ENCODE measurements around the gene CTNNA1. TPM values are rescaled to one million over a fixed set of nuclear protein-coding genes. Genes with fewer than 3 reads are reported as not detected.

The CTNNA1 gene
- total RNA-seq, 2 experiments from 2014 or later = 34.4 to 38.6 TPM

DNA sequence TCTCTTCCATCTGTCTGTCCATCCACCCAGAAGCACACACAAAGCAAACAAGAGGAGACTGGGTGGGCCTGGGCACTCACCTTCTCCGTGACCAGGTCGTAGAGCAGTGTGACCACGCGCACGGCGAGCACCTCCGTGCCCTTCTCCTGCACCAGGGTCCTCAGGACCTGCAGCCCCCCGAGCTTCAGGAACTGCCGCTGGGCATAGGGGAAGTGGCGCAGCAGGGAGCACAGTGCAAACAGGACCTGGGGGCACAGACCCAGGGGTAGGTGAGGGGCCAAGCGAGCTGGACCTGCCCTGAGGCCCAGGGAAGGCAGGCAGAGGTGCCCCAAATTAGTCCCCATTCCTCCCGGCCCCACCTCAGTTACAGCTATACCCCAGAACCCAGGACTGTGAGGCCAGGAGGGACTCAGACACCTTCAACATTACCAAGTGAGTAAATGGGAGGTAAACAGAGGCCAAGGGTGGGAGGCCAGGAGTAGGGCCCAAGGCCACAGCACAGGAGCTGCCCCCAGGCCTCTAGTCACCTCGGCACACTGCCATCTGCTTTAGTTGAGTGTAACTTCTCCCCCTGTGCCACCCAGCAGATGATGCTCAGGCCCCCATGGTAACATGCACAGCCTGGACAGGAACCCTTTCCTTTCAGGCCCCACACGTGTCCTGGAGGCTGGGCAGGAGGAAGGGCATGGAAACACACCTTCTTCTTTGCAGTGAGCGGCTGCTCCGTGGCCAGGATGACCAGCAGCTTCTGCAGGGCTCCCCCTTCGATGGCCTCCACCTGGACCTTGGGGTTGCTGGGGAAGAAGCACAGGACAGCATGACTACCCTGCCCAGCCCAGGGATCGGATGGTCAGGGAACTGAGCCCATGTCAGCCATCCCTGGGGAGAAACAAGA lies 198.1 kb downstream of the CTNNA1 start:
- DNase-seq = no peak
- ChIA-PET POLR2A (no interaction called here), CTCF (interaction anchor here (0.9 kb wide), 1 partner anchor 14 kb away, joined by 3 read pairs; no protein-coding TSS in a partner anchor)
- Mint-ChIP-seq H3K4me1 (peaks cover 18% of the 10 kb centered on the region), H3K27me3 (no peaks in the 10 kb centered on the region), H3K27ac (no peak overlapping the region), H3K9me3 (no peaks in the 10 kb centered on the region), H3K4me3 (no peak overlapping the region), H3K36me3 (ENCODE audit: low read depth) (no peaks in the 10 kb centered on the region)

GRCh38 chr5:138951986-138952735 lies 198.9 kb downstream of the CTNNA1 start:
- H3K4me3 Mint-ChIP-seq = no peak overlapping the region
- H3K27ac Mint-ChIP-seq = peak overlapping the region; percentile 33

GRCh38 chr5:138952962-138953361 lies 199.7 kb downstream of the CTNNA1 start:
- CTCF ChIA-PET = interaction anchor here (1.2 kb wide), 2 partner anchors 28 to 48 kb away, joined by 3 read pairs; no protein-coding TSS in a partner anchor

More at GRCh38 chr5:138951986-138952735, 198.9 kb downstream of the CTNNA1 start:
- ChIA-PET CTCF (interaction anchor here (0.9 kb wide), 1 partner anchor 13 kb away, joined by 3 read pairs; no protein-coding TSS in a partner anchor), POLR2A (no interaction called here)
- no peaks in the 10 kb centered on the region for H3K27me3 Mint-ChIP-seq
- H3K36me3 Mint-ChIP-seq (ENCODE audit: low read depth) = no peaks in the 10 kb centered on the region
- DNase-seq = no peak
- peaks cover 18% of the 10 kb centered on the region for H3K4me1 Mint-ChIP-seq
- H3K9me3 Mint-ChIP-seq = no peaks in the 10 kb centered on the region

GRCh38 chr5:138953387-138954256 lies 200.4 kb downstream of the CTNNA1 start:
- DNase-seq = peak; percentile 46
- CTCF ChIA-PET = interaction anchor here (1.2 to 2.3 kb wide), 3 partner anchors 18 to 48 kb away, joined by 3 to 8 read pairs (median 3); no protein-coding TSS in a partner anchor
- Mint-ChIP-seq H3K4me3 (peak overlapping the region; percentile 5), H3K27me3 (no peaks in the 10 kb centered on the region), H3K27ac (peak overlapping the region; percentile 78), H3K4me1 (peaks cover 18% of the 10 kb centered on the region), H3K36me3 (ENCODE audit: low read depth) (no peaks in the 10 kb centered on the region), H3K9me3 (no peaks in the 10 kb centered on the region)
- POLR2A ChIA-PET = interaction anchor here (0.6 kb wide), 1 partner anchor 28 kb away, joined by 4 read pairs; no protein-coding TSS in a partner anchor

More at GRCh38 chr5:138952962-138953361, 199.7 kb downstream of the CTNNA1 start:
- Mint-ChIP-seq H3K36me3 (ENCODE audit: low read depth) (no peaks in the 10 kb centered on the region), H3K27ac (peak overlapping the region; percentile 78), H3K4me3 (no peak overlapping the region), H3K4me1 (peaks cover 18% of the 10 kb centered on the region), H3K9me3 (no peaks in the 10 kb centered on the region), H3K27me3 (no peaks in the 10 kb centered on the region)
- DNase-seq = no peak
- POLR2A ChIA-PET = interaction anchor here (0.6 kb wide), 1 partner anchor 27 kb away, joined by 4 read pairs; no protein-coding TSS in a partner anchor

- Mint-ChIP-seq H3K36me3 (ENCODE audit: low read depth) (no peaks in the 10 kb centered on the region), H3K27me3 (peaks cover 4% of the 10 kb centered on the region), H3K9me3 (no peaks in the 10 kb centered on the region), H3K4me1 (peaks cover 18% of the 10 kb centered on the region), H3K4me3 (no peak overlapping the region), H3K27ac (peak overlapping the region; percentile 78)
- ChIA-PET POLR2A (no interaction called here), CTCF (interaction anchor here (0.7 to 2.3 kb wide), 5 partner anchors 8 to 49 kb away, joined by 3 to 8 read pairs (median 3); no protein-coding TSS in a partner anchor)
- DNase-seq = no peak
Measured at GRCh38 chr5:138954257-138955012, 201.2 kb downstream of the CTNNA1 start.

DNA sequence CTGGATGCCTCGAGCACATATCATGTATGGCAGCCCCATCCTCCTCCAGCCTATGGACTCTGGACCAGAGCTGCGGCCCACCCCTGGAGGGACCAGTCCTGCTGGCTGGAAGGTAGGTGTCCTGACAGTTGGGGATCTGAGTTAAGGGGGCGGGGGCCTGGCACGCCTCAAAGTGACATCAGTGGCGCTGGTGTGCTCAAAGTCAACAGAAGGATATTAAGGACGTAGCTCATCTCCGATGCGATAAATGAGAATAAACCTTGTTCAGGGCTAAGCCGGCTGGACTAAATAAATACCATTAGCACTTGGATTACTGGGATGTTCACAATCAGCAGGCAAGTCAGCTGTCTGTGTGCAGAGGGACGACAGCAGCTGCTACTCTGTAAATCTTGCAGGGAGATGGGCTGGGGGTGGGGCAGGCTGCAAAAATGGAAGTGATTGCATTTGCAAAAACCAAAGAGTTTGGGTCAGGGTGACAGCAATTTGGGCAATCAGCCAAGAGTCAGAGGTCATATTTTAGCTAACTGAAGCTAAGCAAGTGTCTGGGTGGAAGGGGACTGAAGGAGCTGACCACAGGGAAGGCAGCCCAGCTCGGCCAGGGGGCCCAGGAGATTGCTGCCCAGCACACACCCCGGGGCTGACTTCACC lies 201.9 kb downstream of the CTNNA1 start:
- Mint-ChIP-seq H3K36me3 (ENCODE audit: low read depth) (no peaks in the 10 kb centered on the region), H3K4me3 (no peak overlapping the region), H3K27ac (no peak overlapping the region), H3K9me3 (no peaks in the 10 kb centered on the region), H3K4me1 (peaks cover 18% of the 10 kb centered on the region), H3K27me3 (peaks cover 4% of the 10 kb centered on the region)
- no peak for DNase-seq
- ChIA-PET CTCF (interaction anchor here (0.7 to 2.3 kb wide), 4 partner anchors 9 to 17 kb away, joined by 3 to 8 read pairs (median 5); no protein-coding TSS in a partner anchor), POLR2A (no interaction called here)

GRCh38 chr5:138955671-138956295 lies 202.6 kb downstream of the CTNNA1 start:
- Mint-ChIP-seq H3K27ac (no peak overlapping the region), H3K36me3 (ENCODE audit: low read depth) (no peaks in the 10 kb centered on the region), H3K9me3 (no peaks in the 10 kb centered on the region), H3K4me1 (peaks cover 18% of the 10 kb centered on the region), H3K27me3 (peaks cover 4% of the 10 kb centered on the region), H3K4me3 (no peak overlapping the region)
- ChIA-PET POLR2A (no interaction called here), CTCF (interaction anchor here (0.7 to 2.3 kb wide), 3 partner anchors 11 to 66 kb away, joined by 4 to 8 read pairs (median 5); no protein-coding TSS in a partner anchor)
- no peak for DNase-seq

DNA sequence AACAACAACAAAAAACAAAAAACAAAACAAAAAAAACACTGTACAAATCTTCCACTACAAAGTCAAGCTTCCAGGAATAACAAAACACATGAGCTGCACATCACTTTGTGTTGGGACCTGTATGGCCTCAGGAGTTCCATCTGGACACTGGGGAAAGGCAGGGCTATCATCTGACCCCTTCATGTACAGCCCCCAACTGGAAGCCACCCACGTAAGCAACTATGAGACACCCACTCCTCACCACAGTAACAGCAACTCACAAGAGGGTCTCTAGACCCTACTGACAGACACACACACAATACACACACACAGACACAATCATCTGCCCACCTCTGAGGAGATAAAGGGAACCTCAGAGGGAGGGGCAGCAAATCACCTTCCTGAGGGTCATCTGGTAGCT lies 203.6 kb downstream of the CTNNA1 start:
- POLR2A ChIA-PET = no interaction called here
- no peak for DNase-seq
- no peaks in the 10 kb centered on the region for H3K36me3 Mint-ChIP-seq (ENCODE audit: low read depth)
- peaks cover 4% of the 10 kb centered on the region for H3K27me3 Mint-ChIP-seq
- H3K4me1 Mint-ChIP-seq = peaks cover 18% of the 10 kb centered on the region
- no peaks in the 10 kb centered on the region for H3K9me3 Mint-ChIP-seq
- CTCF ChIA-PET = interaction anchor here (0.6 to 1.5 kb wide), 3 partner anchors 10 to 78 kb away, joined by 4 to 5 read pairs (median 4); no protein-coding TSS in a partner anchor
- no peak overlapping the region for H3K4me3 Mint-ChIP-seq
- no peak overlapping the region for H3K27ac Mint-ChIP-seq

DNA sequence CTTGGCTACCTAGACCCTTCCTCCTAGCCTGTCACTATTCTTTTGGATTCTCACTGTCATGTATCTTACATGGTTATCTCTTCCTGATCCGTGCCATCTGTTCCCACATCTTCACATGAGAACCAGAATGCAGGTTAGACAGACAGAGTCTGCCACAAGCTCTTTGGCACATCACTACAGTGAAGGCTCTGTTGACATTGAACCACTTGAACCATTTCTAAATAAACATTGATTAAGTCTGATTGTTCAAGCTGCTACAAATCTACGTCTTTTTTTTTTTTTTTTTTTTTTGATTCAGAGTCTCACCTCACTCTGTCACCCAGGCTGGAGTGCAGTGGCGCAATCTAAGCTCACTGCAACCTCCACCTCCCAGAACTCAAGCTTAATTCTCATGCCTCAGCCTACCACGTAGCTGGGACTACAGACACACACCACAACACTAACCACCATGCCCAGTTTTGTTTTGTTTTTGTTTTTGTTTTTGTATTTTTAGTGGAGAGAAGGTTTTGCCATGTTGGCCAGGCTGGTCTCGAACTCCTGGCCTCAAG lies 207.0 kb downstream of the CTNNA1 start:
- Mint-ChIP-seq H3K27me3 (peaks cover 4% of the 10 kb centered on the region), H3K27ac (no peak overlapping the region), H3K4me1 (no peaks in the 10 kb centered on the region), H3K9me3 (no peaks in the 10 kb centered on the region), H3K4me3 (no peak overlapping the region), H3K36me3 (ENCODE audit: low read depth) (no peaks in the 10 kb centered on the region)
- DNase-seq = no peak
- POLR2A ChIA-PET = no interaction called here
- CTCF ChIA-PET = interaction anchor here (0.6 to 0.7 kb wide), 2 partner anchors 78 to 340 kb away, joined by 3 read pairs; no protein-coding TSS in a partner anchor

DNA sequence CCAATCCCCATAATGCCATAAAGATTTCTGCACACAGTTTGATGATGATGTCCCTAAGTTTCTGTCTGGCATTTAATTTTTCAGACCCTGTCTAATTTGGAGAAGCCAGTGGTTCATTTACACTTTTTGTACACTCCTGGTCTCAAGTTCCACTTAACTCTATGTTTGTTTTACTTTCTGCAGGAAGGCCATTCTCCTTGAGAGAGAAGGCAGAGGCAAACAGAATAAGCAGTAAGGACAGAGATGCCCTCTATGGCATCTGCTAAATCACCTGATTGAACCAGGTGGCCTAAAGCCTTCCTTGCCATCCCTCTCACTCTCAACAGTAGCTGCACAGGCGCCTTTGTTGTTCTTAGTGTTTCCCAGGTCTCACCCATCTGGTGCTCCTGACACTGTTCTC lies 208.0 kb downstream of the CTNNA1 start:
- peaks cover 4% of the 10 kb centered on the region for H3K27me3 Mint-ChIP-seq

More for the DNA sequence above, 208.0 kb downstream of the CTNNA1 start:
- POLR2A ChIA-PET = no interaction called here
- CTCF ChIA-PET = interaction anchor here (0.8 kb wide), 1 partner anchor 13 kb away, joined by 4 read pairs; no protein-coding TSS in a partner anchor
- H3K4me1 Mint-ChIP-seq = no peaks in the 10 kb centered on the region
- no peak overlapping the region for H3K27ac Mint-ChIP-seq
- H3K4me3 Mint-ChIP-seq = no peak overlapping the region
- H3K9me3 Mint-ChIP-seq = no peaks in the 10 kb centered on the region
- no peaks in the 10 kb centered on the region for H3K36me3 Mint-ChIP-seq (ENCODE audit: low read depth)
- DNase-seq = no peak

All from activated CD4-positive, alpha-beta T cell treated with anti-CD3 and anti-CD28 coated beads, Interleukin-2, amount 10 ng/mL, durations not matched to agents 7 days and 5 days (primary cell).